ENCODE data around the gene NTN1. TPM values are rescaled to one million over a fixed set of nuclear protein-coding genes. Genes with fewer than 3 reads are reported as not detected.

NTN1 gene
- polyA plus RNA-seq, 1 donor from 2014 or later, result 16.2 TPM

- H3K9me2 ChIP-seq (ENCODE audit: insufficient read depth, low read length), result no peaks in the 10 kb centered on the region
- H3K27ac ChIP-seq (ENCODE audit: low read length), result no peak overlapping the region
- H3K79me2 ChIP-seq (replicated peaks; ENCODE audit: insufficient read depth, low read length), result no peaks in the 10 kb centered on the region
- H3K27me3 ChIP-seq (ENCODE audit: insufficient read depth, low read depth, low read length), result no peaks in the 10 kb centered on the region
- no peak overlapping the region for H3K4me3 ChIP-seq (ENCODE audit: low read length)
- no peak overlapping the region for H3K9ac ChIP-seq (ENCODE audit: low read length)
- TF ChIP-seq POLR2AphosphoS5 (IDR thresholded peaks at IDR 0.05) (no peak), EP300 (conservative IDR thresholded peaks at IDR 0.05; ENCODE audit: poor library complexity, severe bottlenecking) (no peak), REST (IDR thresholded peaks at IDR 0.05; ENCODE audit: borderline replicate concordance) (no peak), RAD21 (conservative IDR thresholded peaks at IDR 0.05) (no peak), TAF1 (IDR thresholded peaks at IDR 0.05; ENCODE audit: low read depth) (no peak)
- H4K20me1 ChIP-seq (ENCODE audit: insufficient read depth), result no peaks in the 10 kb centered on the region
- H3K4me2 ChIP-seq (ENCODE audit: low read length), result no peak overlapping the region
- no peaks in the 10 kb centered on the region for H3K36me3 ChIP-seq (ENCODE audit: insufficient read depth, low read length)
- no peaks in the 10 kb centered on the region for H3F3A ChIP-seq (ENCODE audit: insufficient read depth, low read length, poor library complexity, severe bottlenecking)
- no peaks in the 10 kb centered on the region for H3K9me3 ChIP-seq (ENCODE audit: low read length)
- H2AFZ ChIP-seq (ENCODE audit: low read depth, low read length), result no peak overlapping the region
These were observed 200.5 kb downstream of the NTN1 start for GRCh38 chr17:9221922-9222180.

GRCh38 chr17:9223531-9223930 lies 202.2 kb downstream of the NTN1 start:
- Histone ChIP-seq H3K4me2 (ENCODE audit: low read length) (no peak overlapping the region), H3K9ac (ENCODE audit: low read length) (no peak overlapping the region), H3K4me3 (ENCODE audit: low read length) (no peak overlapping the region), H3K27me3 (ENCODE audit: insufficient read depth, low read depth, low read length) (no peaks in the 10 kb centered on the region), H3K9me2 (ENCODE audit: insufficient read depth, low read length) (no peaks in the 10 kb centered on the region), H2AFZ (ENCODE audit: low read depth, low read length) (no peak overlapping the region), H3K36me3 (ENCODE audit: insufficient read depth, low read length) (no peaks in the 10 kb centered on the region), H4K20me1 (ENCODE audit: insufficient read depth) (no peaks in the 10 kb centered on the region), H3K79me2 (replicated peaks; ENCODE audit: insufficient read depth, low read length) (no peaks in the 10 kb centered on the region), H3K27ac (ENCODE audit: low read length) (no peak overlapping the region), H3K9me3 (ENCODE audit: low read length) (no peaks in the 10 kb centered on the region), H3F3A (ENCODE audit: insufficient read depth, low read length, poor library complexity, severe bottlenecking) (no peaks in the 10 kb centered on the region)
- TF ChIP-seq EZH2 (IDR thresholded peaks at IDR 0.05; ENCODE audit: borderline replicate concordance, insufficient read depth, low read length, poor library complexity, severe bottlenecking), result no peak
- no peak for TF ChIP-seq EP300 (conservative IDR thresholded peaks at IDR 0.05; ENCODE audit: poor library complexity, severe bottlenecking)
- TF ChIP-seq CTCF (IDR thresholded peaks at IDR 0.05; ENCODE audit: poor library complexity, severe bottlenecking), result no peak
- TF ChIP-seq MXI1 (conservative IDR thresholded peaks at IDR 0.05; ENCODE audit: poor library complexity, severe bottlenecking), result no peak
- TF ChIP-seq SMC3 (conservative IDR thresholded peaks at IDR 0.05; ENCODE audit: poor library complexity), result no peak
- no peak for TF ChIP-seq REST (IDR thresholded peaks at IDR 0.05; ENCODE audit: borderline replicate concordance)
- TF ChIP-seq POLR2AphosphoS5 (IDR thresholded peaks at IDR 0.05), result no peak
- no peak for TF ChIP-seq TAF1 (IDR thresholded peaks at IDR 0.05; ENCODE audit: low read depth)

All from neural cell (in vitro differentiated cells).